Left colon (tissue), 2 donors: ENCODE results near the gene TRIP12. TPM values are rescaled to one million over a fixed set of nuclear protein-coding genes. Genes with fewer than 3 reads are reported as not detected.
"Not testable (repeated sequence)": the region's sequence is repeated elsewhere in the genome, so short reads cannot be mapped to it uniquely, and the experiment has no call there.

ENCODE experiments used
- ATAC-seq: fragments of 200-7000 bp; cut with Tn5 transposase; one replicate; pipeline ENCODE4 v1.9.1; 2020; ENCODE audit warnings: mild to moderate bottlenecking, moderate library complexity
- DNase-seq, 2 donors: peaks; one replicate each; pipeline ENCODE4 v3.0.0-alpha.2; 2020
- intact Hi-C, 2 donors: fragments of 100-400 bp; cut with DNase I in 1 of 2; cut with micrococcal nuclease in 1 of 2; formaldehyde crosslinking; loops; one replicate each; pipeline versions ENCODE4 v1.11.2 to v1.14.0; 2022; cut with DNase I, micrococcal nuclease
- long read RNA-seq: library from polyadenylated mRNA; unstranded; transcript quantifications from one replicate; pipeline ENCODE4 v2.0.0, GENCODE V29; 2021
- total RNA-seq, 2 donors: library from RNA; stranded (reverse); fragmentation: NEBNext Ultra II Directional; extraction: Animal tissue kit (Norgen Biotek cat#: 25700); gene quantifications; one replicate each; pipeline ENCODE4 v1.2.1, GENCODE V29; 2021
- donor health status: DM: no; HTN: no; CAD: no.
- donor health status: DM: yes; HTN: yes; CAD: no.

The TRIP12 gene
- 100 to 1,000 TPM; 183 to 188 TPM for total RNA-seq
- long read RNA-seq, full-length matches to known transcripts, result 3 of 24 reads
- long read RNA-seq, partial matches to known transcripts, result 16 of 24 reads
- long read RNA-seq, other reads (novel, unspliced or antisense), result 5 of 24 reads

GRCh38 chr2:229921892-229922448 lies at the start of gene TRIP12:
Gene TRIP12, minus strand, starts transcription at chr2:229922009. Its CDS starts 41,930 bp downstream, at chr2:229880079.
- ATAC-seq (peak; percentile 81), DNase-seq (peak; percentile 93 to 95)
- intact Hi-C loops, result no loop called here

DNA sequence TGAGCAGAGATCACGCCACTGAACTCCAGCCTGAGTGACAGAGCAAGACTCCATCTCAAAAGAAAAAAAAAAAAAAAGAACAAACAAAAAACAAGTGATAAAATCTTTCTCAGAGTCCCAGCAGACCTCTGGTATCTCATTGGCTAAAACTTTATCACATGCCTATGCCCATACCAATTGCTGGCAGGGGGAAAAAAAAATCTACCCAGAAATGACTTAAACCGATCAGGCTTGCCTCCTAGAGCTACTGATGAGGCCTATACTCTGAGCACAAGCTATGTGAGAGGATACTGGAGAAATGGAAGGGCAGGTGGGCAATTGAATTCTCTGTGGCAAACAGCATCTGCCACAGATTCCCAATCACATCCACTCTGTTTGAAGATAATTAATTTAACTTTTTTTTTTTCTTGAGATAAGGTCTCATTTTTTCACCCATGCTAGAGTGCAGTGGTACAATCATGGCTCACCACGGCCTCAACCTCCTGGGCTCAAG lies 49.5 kb upstream of the TRIP12 start:
- no peak for ATAC-seq
- DNase-seq, result no peak
- intact Hi-C loops, result no loop called here

DNA sequence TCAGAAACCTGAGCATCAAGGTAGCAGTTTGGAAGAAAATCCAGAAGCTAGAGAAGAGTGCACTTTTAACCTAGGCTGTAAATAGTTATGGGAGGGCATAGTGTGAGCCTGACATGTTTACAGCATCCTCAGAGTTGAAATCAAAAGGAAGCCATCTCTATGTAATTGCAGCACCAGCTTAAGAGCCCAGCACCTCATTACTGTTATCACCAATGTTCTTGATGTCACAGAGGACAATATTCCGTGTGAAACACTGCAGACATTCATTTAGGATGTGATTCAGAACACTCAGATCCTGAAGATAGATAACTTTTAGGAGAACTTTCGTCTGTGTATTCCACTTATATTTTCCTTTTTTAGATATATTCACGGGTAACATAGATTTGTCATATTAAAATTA lies 48.6 kb upstream of the TRIP12 start:
- intact Hi-C loops, result no loop called here
- ATAC-seq (no peak), DNase-seq (no peak)

GRCh38 chr2:229969921-229970320 lies 48.1 kb upstream of the TRIP12 start:
- intact Hi-C loops, result no loop called here
- ATAC-seq (no peak), DNase-seq (no peak)

- intact Hi-C loops, ATAC-seq, DNase-seq: not testable (repeated sequence)
Observed at GRCh38 chr2:229963596-229963995, 41.8 kb upstream of the TRIP12 start.

DNA sequence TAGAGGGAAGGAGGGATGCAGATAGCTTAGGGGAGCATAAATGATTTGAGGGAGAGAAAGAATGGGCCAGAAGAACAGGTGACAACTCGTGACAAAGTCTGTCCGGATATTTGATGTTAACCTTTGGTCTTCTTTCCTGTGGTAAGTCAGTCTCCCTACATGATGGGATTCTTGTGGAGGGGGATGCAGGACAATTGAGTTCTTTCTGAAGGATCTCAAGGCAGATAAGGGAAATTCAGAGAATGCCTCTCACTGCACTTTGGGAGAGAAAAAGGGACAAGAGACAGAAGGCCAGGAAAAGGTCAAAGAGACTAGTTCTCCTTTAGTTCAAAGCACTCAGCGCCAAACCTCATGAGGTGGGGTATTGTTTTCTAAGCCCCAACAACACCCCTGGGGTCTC lies 34.7 kb upstream of the TRIP12 start:
- intact Hi-C loops, result no loop called here
- DNase-seq (no peak), ATAC-seq (no peak)

DNA sequence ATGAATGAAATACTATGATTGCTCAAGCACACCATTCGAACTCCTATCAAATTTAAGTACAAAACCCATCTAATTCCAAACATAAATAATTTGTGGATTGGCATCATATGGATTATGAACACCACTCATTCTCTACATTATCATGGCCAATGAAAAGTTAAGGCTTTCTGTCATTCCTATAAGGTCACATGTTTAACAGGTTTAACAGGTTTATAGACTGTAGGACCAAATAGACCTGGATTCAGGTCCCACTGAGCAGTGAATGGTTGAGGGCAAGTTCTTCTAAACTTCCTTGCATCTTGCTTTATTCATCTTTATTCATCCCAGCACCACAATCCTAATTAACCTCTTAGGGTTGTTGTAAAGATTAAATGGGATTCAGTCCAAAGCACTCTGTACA lies 33.9 kb upstream of the TRIP12 start:
- intact Hi-C loops, result no loop called here
- DNase-seq (no peak), ATAC-seq (no peak)

- DNase-seq (no peak), ATAC-seq (no peak)
- intact Hi-C loops, result no loop called here
Observed at GRCh38 chr2:229952256-229952835, 30.5 kb upstream of the TRIP12 start.

DNA sequence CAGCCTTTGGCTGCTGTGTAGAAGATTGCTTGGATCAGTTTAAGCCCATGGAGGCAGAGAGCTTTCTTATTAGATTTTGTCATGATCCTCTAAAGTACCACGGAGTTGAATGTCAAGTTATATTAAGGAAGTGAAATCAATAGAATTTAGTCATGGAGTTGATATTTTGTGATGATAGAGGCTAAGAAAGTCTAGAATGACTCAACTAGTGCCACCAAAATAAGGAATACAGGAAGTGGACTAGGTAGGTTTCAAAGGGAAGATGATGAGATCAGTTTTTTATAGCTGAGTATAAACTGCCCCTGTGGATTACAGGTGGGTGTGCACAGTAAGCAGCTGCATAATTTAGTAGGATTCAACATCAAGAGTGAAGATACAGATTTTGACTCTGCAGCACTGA lies 25.7 kb upstream of the TRIP12 start:
- ATAC-seq, result no peak
- no peak for DNase-seq
- intact Hi-C loops, result no loop called here

DNA sequence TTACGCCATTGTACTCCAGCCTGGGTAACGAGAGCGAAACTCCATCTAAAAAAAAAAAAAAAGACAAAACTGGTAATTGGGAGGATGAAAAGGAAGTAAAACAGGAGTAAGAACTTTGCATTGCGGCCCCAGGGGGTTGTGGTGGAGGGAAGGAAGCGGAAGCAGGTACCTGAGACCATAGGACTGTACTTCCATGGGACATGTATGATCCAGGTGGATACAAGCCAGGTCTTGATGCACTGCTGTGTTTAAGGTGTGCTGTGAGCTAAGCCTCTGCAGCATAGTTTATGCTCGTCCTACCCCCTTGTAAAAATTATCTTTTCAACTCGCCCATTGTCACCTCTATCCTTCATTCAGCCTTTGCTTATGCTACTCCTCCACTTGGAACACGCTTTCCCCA lies 24.2 kb upstream of the TRIP12 start:
- ATAC-seq, result no peak
- intact Hi-C loops, result no loop called here

GRCh38 chr2:229943770-229944449 lies 22.1 kb upstream of the TRIP12 start:
- intact Hi-C loops, result no loop called here
- DNase-seq, result no peak
- no peak for ATAC-seq

More for the DNA sequence above, 24.2 kb upstream of the TRIP12 start:
- DNase-seq, result no peak

DNA sequence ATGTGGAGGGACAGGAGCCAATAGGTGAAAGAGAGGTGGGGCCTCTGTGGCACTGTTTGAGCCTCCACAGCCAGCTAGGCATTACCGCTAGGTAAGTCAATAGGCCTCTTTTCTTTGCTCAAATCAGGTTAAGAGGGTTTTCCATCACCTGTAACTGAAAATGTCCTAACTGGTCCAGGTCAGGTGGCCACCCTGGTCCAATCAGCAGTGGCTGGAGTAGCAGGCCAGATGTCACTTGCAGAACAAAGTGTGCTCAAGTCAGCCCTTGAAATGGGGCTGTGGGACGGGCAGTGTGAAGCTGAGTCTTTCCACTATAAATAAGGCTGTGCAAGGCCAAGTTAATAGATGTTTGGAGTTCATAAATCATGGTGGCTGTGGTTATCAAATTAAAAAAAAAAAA lies 21.4 kb upstream of the TRIP12 start:
- no peak for ATAC-seq
- DNase-seq, result no peak
- intact Hi-C loops, result no loop called here

DNA sequence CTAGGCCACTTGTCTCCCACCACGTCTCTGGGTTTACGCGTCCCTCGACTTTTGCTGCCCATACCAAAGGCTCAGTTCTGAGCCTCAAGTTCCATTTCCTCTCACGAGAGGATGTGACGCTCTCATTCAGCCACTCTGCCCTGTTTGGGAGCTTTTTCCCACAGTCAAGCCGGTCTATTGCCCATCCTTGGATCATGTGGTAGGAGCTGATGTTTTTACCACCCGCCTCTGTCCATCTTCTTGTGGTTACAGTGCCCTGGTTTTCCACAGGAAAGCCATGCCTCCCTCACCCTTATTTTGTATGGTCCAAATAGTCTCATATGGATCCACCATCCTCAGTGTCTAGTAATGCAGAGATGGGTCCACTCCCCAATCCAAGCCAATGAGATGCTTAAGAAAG lies 20.9 kb upstream of the TRIP12 start:
- intact Hi-C loops, result no loop called here
- DNase-seq, result no peak

DNA sequence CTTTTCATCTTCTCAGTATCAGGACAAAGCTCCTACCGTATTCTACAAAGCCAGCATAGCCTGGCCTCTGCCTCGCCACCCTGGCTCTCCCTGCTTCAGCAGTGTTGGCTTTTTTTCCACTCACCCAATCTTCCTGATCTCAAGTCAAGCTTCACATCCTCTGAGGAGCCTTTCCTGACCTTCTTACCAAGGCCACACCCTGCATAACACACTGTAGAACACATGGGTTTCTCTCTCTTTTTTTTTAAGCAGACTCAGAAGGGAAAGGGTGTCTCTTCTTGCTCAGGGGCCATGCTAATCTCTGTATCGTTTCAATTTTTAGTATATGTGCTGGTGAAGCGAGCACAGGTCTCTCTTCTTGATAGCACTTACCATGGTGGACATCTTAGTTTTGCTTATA lies 15.7 kb upstream of the TRIP12 start:
- intact Hi-C loops, result no loop called here
- ATAC-seq (no peak), DNase-seq (no peak)

More for the DNA sequence above, 20.9 kb upstream of the TRIP12 start:
- no peak for ATAC-seq

DNA sequence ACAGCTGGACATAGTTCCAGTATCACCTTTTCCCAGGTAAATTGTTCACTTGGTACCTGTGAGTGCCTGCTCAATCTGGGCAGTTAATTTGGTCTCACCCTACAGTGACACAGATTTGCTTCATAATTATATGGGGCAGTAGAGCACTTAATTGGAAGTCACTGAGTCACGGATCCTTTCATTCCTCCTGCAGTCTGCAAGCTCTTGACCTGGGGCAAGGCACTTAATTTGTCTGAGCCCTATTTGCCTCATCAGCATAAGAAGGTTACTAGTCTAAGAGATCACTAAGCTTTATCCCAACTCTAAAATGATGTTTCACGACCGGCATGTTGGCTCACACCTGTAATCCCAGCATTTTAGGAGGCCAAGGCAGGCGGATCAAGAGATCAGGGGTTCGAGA lies 9.4 kb upstream of the TRIP12 start:
- no peak for ATAC-seq
- intact Hi-C loops, result no loop called here

GRCh38 chr2:229930656-229931055 lies 8.8 kb upstream of the TRIP12 start:
- intact Hi-C loops, result no loop called here
- no peak for DNase-seq
- ATAC-seq, result peak; percentile 36

More for the DNA sequence above, 9.4 kb upstream of the TRIP12 start:
- DNase-seq, result no peak

DNA sequence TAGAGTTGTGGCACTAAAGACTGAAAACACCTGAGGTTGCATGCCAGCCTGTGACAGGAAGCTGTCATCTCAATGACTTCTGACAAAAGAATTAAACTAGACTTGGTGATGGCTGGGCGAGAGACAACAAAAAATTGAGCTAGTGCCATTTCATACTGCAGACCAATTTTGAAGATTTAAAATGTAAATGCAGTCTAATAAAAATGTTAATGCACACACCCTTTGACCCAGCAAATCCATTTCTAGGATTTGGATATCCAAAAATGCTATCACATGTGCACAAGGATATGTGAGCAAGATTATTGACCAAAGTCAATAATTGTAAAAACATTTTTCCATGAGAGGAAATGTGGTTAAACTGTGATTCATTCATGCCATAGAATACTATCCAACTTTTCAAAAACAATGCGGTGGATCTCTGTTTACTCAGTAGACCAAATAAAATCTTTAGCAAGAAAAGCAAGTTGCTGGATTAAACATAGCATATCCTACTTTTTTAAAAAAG lies 6.1 kb upstream of the TRIP12 start:
- ATAC-seq, result no peak
- intact Hi-C loops, result no loop called here
- DNase-seq, result no peak

- ATAC-seq (no peak), DNase-seq (no peak)
- intact Hi-C loops, result no loop called here
Observed at GRCh38 chr2:229925201-229925600, 3.4 kb upstream of the TRIP12 start.

DNA sequence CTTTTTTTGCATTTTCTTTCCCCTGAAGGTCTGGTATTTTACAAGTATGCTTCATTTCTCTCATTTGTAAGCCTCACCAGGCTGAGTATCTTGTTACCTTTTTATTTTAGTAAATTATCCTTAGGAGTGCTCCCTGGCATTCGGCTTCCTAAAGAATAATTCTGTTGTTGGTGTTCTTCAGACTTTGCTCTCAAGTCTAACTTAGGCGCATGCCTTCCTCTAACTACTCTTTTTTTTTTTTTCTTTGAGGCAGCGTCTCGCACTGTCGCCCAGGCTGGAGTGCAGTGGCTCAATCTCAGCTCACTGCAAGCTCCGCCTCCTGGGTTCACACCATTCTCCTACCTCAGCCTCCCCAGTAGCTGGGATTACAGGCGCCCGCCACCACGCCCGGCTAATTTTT lies 2.7 kb upstream of the TRIP12 start:
- ATAC-seq, DNase-seq, intact Hi-C loops: not testable (repeated sequence)
